Uterus (tissue), 4 donors: ENCODE data around the gene ABCG4. TPM values are rescaled to one million over a fixed set of nuclear protein-coding genes. Genes with fewer than 3 reads are reported as not detected.
A peak's percentile ranks its signal among the peaks of the same experiment; 100 is the strongest.

Experiments used
- DNase-seq, 2 donors: peaks; one replicate each; pipeline ENCODE4 v3.0.0-alpha.2; 2019 to 2020
- H3K27ac ChIP-seq, 2 donors: fragments of 200-600 bp; sonication (generic); 1 replicate in 1 of 2; 2 replicates in 1 of 2; pipeline ENCODE4 v1.5.1; 2016 to 2018
- H3K27me3 ChIP-seq, 2 donors: fragments of 200-600 bp; sonication (generic); one replicate each; pipeline ENCODE4 v1.5.1; 2018 to 2019; ENCODE audit warnings: control low read depth in 1 of 2
- H3K36me3 ChIP-seq, 2 donors: fragments of 200-600 bp; sonication (generic); one replicate each; pipeline ENCODE4 v1.5.1; 2019; ENCODE audit warnings: control low read depth in 1 of 2
- H3K4me1 ChIP-seq, 2 donors: fragments of 200-600 bp; sonication (generic); one replicate each; pipeline ENCODE4 v1.5.1; 2018 to 2019; ENCODE audit warnings: control low read depth in 1 of 2
- H3K4me3 ChIP-seq, 2 donors: fragments of 200-600 bp; sonication (generic); 1 replicate in 1 of 2; 2 replicates in 1 of 2; pipeline ENCODE4 v1.5.1; 2018 to 2019; ENCODE audit warnings: mild to moderate bottlenecking in 1 of 2
- H3K9me3 ChIP-seq, 2 donors: fragments of 200-600 bp; sonication (generic); one replicate each; pipeline ENCODE4 v1.5.1; 2019; ENCODE audit warnings: control low read depth in 1 of 2
- POLR2A ChIP-seq, 2 donors: fragments of 450-650 bp; IDR thresholded peaks; one replicate each; pipeline ENCODE4 v1.6.1; 2016; ENCODE audit warnings: antibody characterized with exemption in 2 of 2, mild to moderate bottlenecking in 1 of 2, moderate library complexity in 1 of 2
- intact Hi-C: fragments of 100-400 bp; cut with DNase I; formaldehyde crosslinking; loops from one replicate; pipeline ENCODE4 v1.15.1; 2023; ENCODE audit warnings: low total_unique reads
- total RNA-seq, 4 donors: library from RNA; depleted of rRNA in 3 of 4; stranded (reverse); fragments of >200 nt in 3 of 4; gene quantifications; one replicate each; pipeline versions ENCODE4 v1.1.0 to v1.2.4, GENCODE V29; 2014 to 2023
- TF ChIP-seq, protein P1 (sequence below), 4 experiments: fragments of 200-600 bp in 2 of 4; fragments of 450-650 bp in 2 of 4; sonication (generic) in 2 of 4; IDR thresholded peaks; one replicate each; pipeline ENCODE4 v1.5.1; 2016 to 2019; ENCODE audit warnings: antibody characterized with exemption in 4 of 4, mild to moderate bottlenecking in 2 of 4, moderate library complexity in 1 of 4
- donor health status: DM: yes; HTN: yes; CAD: no.

Gene ABCG4
- total RNA-seq, 4 donors from 2014 or later: 0.55 to 2.7 TPM; not detected in 2

DNA sequence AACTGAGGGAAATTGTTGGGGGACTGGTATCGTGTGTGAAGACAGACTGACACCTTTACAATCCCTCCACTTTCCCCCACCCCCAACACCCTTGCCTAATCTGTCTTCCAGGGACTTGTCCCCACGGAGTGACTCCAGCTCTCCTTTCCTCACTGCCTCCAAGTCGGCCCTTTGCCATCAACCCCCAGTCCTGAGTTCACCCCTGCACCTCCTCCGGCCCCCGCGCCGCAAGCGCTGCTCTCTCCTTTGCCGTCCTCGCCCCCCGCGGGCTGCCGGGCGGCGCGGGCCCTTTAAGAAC, 183 bp upstream of the ABCG4 start:
- intact Hi-C loops: no loop called here
- Histone ChIP-seq H3K36me3 (no peaks in the 10 kb centered on the region), H3K9me3 (no peaks in the 10 kb centered on the region), H3K4me1 (peaks cover 0 to 7% of the 10 kb centered on the region in 2 donors), H3K4me3 (peak overlapping the region; percentile 32 to 50), H3K27me3 (no peaks in the 10 kb centered on the region), H3K27ac (no peak overlapping the region)
- TF ChIP-seq, protein P1, sequence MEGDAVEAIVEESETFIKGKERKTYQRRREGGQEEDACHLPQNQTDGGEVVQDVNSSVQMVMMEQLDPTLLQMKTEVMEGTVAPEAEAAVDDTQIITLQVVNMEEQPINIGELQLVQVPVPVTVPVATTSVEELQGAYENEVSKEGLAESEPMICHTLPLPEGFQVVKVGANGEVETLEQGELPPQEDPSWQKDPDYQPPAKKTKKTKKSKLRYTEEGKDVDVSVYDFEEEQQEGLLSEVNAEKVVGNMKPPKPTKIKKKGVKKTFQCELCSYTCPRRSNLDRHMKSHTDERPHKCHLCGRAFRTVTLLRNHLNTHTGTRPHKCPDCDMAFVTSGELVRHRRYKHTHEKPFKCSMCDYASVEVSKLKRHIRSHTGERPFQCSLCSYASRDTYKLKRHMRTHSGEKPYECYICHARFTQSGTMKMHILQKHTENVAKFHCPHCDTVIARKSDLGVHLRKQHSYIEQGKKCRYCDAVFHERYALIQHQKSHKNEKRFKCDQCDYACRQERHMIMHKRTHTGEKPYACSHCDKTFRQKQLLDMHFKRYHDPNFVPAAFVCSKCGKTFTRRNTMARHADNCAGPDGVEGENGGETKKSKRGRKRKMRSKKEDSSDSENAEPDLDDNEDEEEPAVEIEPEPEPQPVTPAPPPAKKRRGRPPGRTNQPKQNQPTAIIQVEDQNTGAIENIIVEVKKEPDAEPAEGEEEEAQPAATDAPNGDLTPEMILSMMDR (IDR thresholded peaks at IDR 0.05): no peak
- TF ChIP-seq POLR2A (IDR thresholded peaks at IDR 0.05): no peak
- no peak for DNase-seq

DNA sequence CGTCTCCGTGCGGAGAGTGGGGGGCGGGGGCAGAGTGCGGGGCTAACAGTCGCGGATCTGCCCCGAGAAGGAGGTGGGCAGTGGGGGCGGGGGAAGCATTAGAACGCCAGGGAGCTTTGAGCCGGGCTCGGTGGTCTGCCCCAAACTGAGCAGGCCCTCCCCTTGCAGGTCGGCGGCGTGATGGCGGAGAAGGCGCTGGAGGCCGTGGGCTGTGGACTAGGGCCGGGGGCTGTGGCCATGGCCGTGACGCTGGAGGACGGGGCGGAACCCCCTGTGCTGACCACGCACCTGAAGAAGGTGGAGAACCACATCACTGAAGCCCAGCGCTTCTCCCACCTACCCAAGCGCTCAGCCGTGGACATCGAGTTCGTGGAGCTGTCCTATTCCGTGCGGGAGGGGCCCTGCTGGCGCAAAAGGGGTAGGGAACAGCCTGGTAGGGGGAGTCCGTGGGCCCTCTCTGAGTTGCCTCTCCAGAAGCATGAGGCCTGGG, 979 bp downstream of the ABCG4 start:
- intact Hi-C loops: no loop called here

DNA sequence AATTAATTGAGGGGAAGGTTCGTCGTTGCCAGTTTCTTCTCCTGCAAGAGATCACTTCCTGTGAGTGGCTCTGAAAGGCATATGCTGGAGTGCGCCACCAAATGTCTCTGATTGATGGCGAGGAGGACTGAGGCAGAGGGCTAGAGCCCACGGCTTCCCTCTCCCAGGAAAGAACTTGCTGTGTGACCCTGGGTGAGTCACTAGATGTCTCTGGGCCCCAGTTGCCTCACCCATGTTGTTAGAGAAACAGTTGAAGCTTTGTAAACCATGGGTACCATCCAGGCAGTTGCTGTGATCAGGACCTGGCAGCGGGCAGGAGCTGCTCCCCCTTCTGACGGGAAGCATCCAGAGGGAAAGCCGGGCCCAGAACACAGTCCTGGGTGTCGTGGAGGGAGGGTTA, 3.2 kb downstream of the ABCG4 start:
- intact Hi-C loops: no loop called here
- TF ChIP-seq POLR2A (IDR thresholded peaks at IDR 0.05): no peak
- TF ChIP-seq, protein P1 (IDR thresholded peaks at IDR 0.05): no peak
- no peak overlapping the region for H3K4me3 ChIP-seq

More for the DNA sequence above, 979 bp downstream of the ABCG4 start:
- no peak for DNase-seq
- TF ChIP-seq, protein P1 (IDR thresholded peaks at IDR 0.05): no peak
- no peak for TF ChIP-seq POLR2A (IDR thresholded peaks at IDR 0.05)
- Histone ChIP-seq H3K9me3 (no peaks in the 10 kb centered on the region), H3K4me1 (peaks cover 0 to 7% of the 10 kb centered on the region in 2 donors), H3K4me3 (peak overlapping the region; percentile 32 to 50), H3K27ac (no peak overlapping the region), H3K36me3 (no peaks in the 10 kb centered on the region), H3K27me3 (no peaks in the 10 kb centered on the region)

DNA sequence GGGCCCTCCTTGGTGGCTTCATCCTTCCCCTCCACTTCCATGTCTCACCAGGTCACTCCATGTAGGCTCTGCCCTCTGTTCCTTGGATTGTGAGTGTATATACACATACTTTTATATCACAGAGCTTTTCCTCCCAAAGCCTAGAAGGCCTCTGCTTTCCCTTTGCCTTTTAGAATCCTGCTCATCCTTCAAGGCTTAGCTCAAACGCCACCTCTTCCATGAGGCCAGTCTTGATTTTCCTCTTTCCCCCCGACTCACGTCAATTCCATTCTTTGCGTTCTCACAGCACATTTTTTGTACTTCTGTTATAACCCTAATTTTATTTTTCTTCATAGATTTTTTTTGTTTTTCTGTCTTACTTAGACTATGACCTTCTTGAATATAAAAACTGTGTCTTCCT, 3.8 kb downstream of the ABCG4 start:
- H3K27me3 ChIP-seq: no peaks in the 10 kb centered on the region
- no peaks in the 10 kb centered on the region for H3K36me3 ChIP-seq
- intact Hi-C loops: no loop called here
- H3K27ac ChIP-seq: no peak overlapping the region
- TF ChIP-seq POLR2A (IDR thresholded peaks at IDR 0.05): no peak
- TF ChIP-seq, protein P1 (IDR thresholded peaks at IDR 0.05): no peak
- H3K9me3 ChIP-seq: no peaks in the 10 kb centered on the region
- H3K4me3 ChIP-seq: no peak overlapping the region
- DNase-seq: no peak
- peaks cover 0 to 7% of the 10 kb centered on the region in 2 donors for H3K4me1 ChIP-seq

More for the DNA sequence above, 3.2 kb downstream of the ABCG4 start:
- Histone ChIP-seq H3K27ac (no peak overlapping the region), H3K4me1 (peaks cover 0 to 7% of the 10 kb centered on the region in 2 donors), H3K27me3 (no peaks in the 10 kb centered on the region), H3K36me3 (no peaks in the 10 kb centered on the region), H3K9me3 (no peaks in the 10 kb centered on the region)
- DNase-seq: no peak

- no peaks in the 10 kb centered on the region for H3K36me3 ChIP-seq
- intact Hi-C loops: no loop called here
- H3K9me3 ChIP-seq: no peaks in the 10 kb centered on the region
- H3K4me3 ChIP-seq: no peak overlapping the region
- H3K27ac ChIP-seq: no peak overlapping the region
- TF ChIP-seq, protein P1 (IDR thresholded peaks at IDR 0.05): no peak
- no peak for TF ChIP-seq POLR2A (IDR thresholded peaks at IDR 0.05)
- no peak for DNase-seq
- H3K27me3 ChIP-seq: no peaks in the 10 kb centered on the region
- H3K4me1 ChIP-seq: peaks cover 0 to 7% of the 10 kb centered on the region in 2 donors
Measured at GRCh38 chr11:119153049-119153818, 4.4 kb downstream of the ABCG4 start.
